Lower leg skin (tissue), 3 donors: Measurements from ENCODE around the gene HNRNPF.

Experiments used
- CTCF ChIP-seq, 3 donors: fragments of 450-650 bp; IDR thresholded peaks; one replicate each; pipeline ENCODE4 v1.5.1; 2016; ENCODE audit warnings: antibody characterized with exemption in 3 of 3, mild to moderate bottlenecking in 3 of 3, moderate library complexity in 2 of 3
- POLR2A ChIP-seq, 2 donors: fragments of 450-650 bp; IDR thresholded peaks; one replicate each; pipeline ENCODE4 v1.6.1; 2016 to 2017; ENCODE audit warnings: antibody characterized with exemption in 2 of 2, mild to moderate bottlenecking in 1 of 2, moderate library complexity in 1 of 2

DNA sequence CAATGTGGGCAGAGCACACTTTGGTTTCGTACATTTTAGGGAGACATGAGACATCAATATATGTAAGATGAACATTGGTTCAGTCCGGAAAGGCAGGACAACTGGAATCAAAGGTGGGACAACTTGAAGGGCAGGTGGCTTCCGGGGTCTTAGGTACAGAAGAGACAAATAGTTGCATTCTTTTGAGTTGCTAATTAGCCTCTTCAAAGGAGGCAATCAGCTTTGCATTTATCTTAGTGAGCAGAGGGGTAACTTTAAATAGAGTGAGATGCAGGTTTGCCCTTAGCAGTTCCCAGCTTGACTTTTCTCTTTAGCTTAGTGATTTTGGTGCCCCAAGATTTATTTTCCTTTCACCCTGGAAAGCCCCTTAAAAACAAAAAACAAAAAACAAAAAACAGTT lies 49.2 kb upstream of the HNRNPF start:
- no peak for TF ChIP-seq CTCF (IDR thresholded peaks at IDR 0.05)
- no peak for TF ChIP-seq POLR2A (IDR thresholded peaks at IDR 0.05)
